ENCODE results near the gene CAMK2G. TPM values are rescaled to one million over a fixed set of nuclear protein-coding genes. Genes with fewer than 3 reads are reported as not detected.

Gene CAMK2G
- total and polyA plus RNA-seq, 2 experiments from 2014 or later: 30.6 to 34.1 TPM

GRCh38 chr10:73842349-73842748 lies 32.0 kb downstream of the CAMK2G start:
- Histone ChIP-seq H2AFZ (no peak overlapping the region), H3K27ac (ENCODE audit: low read depth) (no peak overlapping the region), H4K20me1 (replicated peaks; ENCODE audit: insufficient read depth) (0 out of 2 replicates have a peak, but pooled peaks cover 6% of the 10 kb centered on the region), H3K27me3 (ENCODE audit: insufficient read depth) (no peaks in the 10 kb centered on the region), H3F3A (replicated peaks; ENCODE audit: low read depth) (0 out of 2 replicates have a peak, but pooled peaks cover 6% of the 10 kb centered on the region), H3K9me2 (ENCODE audit: insufficient read depth) (no peaks in the 10 kb centered on the region), H3K4me2 (no peak overlapping the region), H3K79me2 (replicated peaks; ENCODE audit: insufficient read depth) (no peaks in the 10 kb centered on the region), H3K36me3 (ENCODE audit: insufficient read depth) (peaks cover 28% of the 10 kb centered on the region), H3K4me1 (ENCODE audit: insufficient read depth) (no peaks in the 10 kb centered on the region), H3K4me3 (no peak overlapping the region)
- TF ChIP-seq ZNF331 (CRISPR knock-in tag; IDR thresholded peaks at IDR 0.05; ENCODE audit: low read depth) (no peak), NANOG (IDR thresholded peaks at IDR 0.05; ENCODE audit: borderline replicate concordance) (no peak), STAT1 (IDR thresholded peaks at IDR 0.05; ENCODE audit: unreplicated experiment) (no peak), CTCF (conservative IDR thresholded peaks at IDR 0.05; ENCODE audit: low read depth in 2 of 2) (no peak), ZNF114 (CRISPR knock-in tag; IDR thresholded peaks at IDR 0.05) (no peak), REST (IDR thresholded peaks at IDR 0.05; ENCODE audit: unreplicated experiment) (no peak)
- TF ChIP-seq, protein P1, sequence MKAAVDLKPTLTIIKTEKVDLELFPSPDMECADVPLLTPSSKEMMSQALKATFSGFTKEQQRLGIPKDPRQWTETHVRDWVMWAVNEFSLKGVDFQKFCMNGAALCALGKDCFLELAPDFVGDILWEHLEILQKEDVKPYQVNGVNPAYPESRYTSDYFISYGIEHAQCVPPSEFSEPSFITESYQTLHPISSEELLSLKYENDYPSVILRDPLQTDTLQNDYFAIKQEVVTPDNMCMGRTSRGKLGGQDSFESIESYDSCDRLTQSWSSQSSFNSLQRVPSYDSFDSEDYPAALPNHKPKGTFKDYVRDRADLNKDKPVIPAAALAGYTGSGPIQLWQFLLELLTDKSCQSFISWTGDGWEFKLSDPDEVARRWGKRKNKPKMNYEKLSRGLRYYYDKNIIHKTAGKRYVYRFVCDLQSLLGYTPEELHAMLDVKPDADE (IDR thresholded peaks at IDR 0.05): no peak
- peaks cover 7% of the 10 kb centered on the region for H3K27me3 Mint-ChIP-seq (ENCODE audit: insufficient read depth, low read depth, poor library complexity)
- ATAC-seq: no peak
- H3K4me3 Mint-ChIP-seq: no peak overlapping the region
- peaks cover 55% of the 10 kb centered on the region for H3K36me3 Mint-ChIP-seq (ENCODE audit: low read depth)
- H3K9me3 Mint-ChIP-seq: no peaks in the 10 kb centered on the region
- H3K4me1 Mint-ChIP-seq: peaks cover 3% of the 10 kb centered on the region; the same call in 1 of the 3 replicates
- no peak for DNase-seq (ENCODE audit: low spot score)
- no peak overlapping the region for H3K27ac Mint-ChIP-seq

DNA sequence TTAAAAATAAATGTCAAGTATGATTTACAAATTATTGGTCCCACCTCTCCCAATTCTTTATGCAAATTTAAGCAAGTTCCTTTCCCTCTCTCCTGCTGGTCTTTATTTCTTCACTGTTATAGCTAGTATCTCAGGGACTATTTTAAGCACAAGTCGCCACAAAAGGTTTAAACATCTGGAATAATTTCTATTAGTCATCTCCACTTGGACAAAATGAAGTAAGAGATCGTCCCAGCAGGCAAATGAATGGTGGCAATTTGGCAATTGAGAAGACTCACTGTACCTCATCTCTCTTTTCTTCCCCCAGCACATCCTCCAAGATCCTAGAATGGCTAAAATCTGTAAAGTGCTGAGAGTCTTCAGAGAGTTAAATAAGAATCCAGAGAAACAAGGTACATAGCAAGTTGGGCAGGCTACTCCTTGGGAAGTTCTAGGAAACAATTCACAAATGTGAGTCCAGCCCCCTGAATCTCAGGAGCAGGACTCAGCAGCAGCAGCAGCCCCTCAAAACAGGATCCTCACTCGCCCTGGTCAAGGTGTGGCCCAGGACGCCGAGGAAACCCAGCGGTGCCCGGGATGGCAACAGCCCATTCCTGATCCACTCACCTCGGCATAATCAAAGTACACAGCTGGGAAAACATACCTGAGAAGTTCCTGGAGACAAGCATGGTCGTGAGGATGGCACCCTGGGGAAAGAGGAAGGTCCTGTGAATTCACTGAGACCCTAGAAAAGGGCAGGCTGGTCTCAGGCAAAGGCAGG lies 32.6 kb downstream of the CAMK2G start:
- H3K27ac Mint-ChIP-seq: no peak overlapping the region
- Histone ChIP-seq H3K4me3 (no peak overlapping the region), H3K79me2 (replicated peaks; ENCODE audit: insufficient read depth) (no peaks in the 10 kb centered on the region), H3K4me2 (no peak overlapping the region), H3K36me3 (ENCODE audit: insufficient read depth) (peaks cover 22% of the 10 kb centered on the region), H4K20me1 (replicated peaks; ENCODE audit: insufficient read depth) (peaks cover 6% of the 10 kb centered on the region; the same call in 1 of the 2 replicates), H3K4me1 (ENCODE audit: insufficient read depth) (no peaks in the 10 kb centered on the region), H3K27ac (ENCODE audit: low read depth) (no peak overlapping the region), H3F3A (replicated peaks; ENCODE audit: low read depth) (0 out of 2 replicates have a peak, but pooled peaks cover 6% of the 10 kb centered on the region), H3K27me3 (ENCODE audit: insufficient read depth) (no peaks in the 10 kb centered on the region), H3K9me2 (ENCODE audit: insufficient read depth) (no peaks in the 10 kb centered on the region), H2AFZ (no peak overlapping the region)
- peaks cover 55% of the 10 kb centered on the region for H3K36me3 Mint-ChIP-seq (ENCODE audit: low read depth)
- DNase-seq (ENCODE audit: low spot score) (no peak), ATAC-seq (no peak)
- H3K4me1 Mint-ChIP-seq: peaks cover 3% of the 10 kb centered on the region; the same call in 1 of the 3 replicates
- no peak overlapping the region for H3K4me3 Mint-ChIP-seq
- H3K9me3 Mint-ChIP-seq: no peaks in the 10 kb centered on the region
- peaks cover 7% of the 10 kb centered on the region for H3K27me3 Mint-ChIP-seq (ENCODE audit: insufficient read depth, low read depth, poor library complexity)
- TF ChIP-seq ZNF331 (CRISPR knock-in tag; IDR thresholded peaks at IDR 0.05; ENCODE audit: low read depth) (no peak), REST (IDR thresholded peaks at IDR 0.05; ENCODE audit: unreplicated experiment) (no peak), POLR2AphosphoS5 (IDR thresholded peaks at IDR 0.05; ENCODE audit: low read depth) (no peak)

All from GM23338 (cell line).